ENCODE measurements around the gene UHMK1.

Gene UHMK1

GRCh38 chr1:162463021-162463420 is 34.6 kb upstream of the UHMK1 start:
- no peaks in the 10 kb centered on the region for H3K79me2 ChIP-seq (ENCODE audit: low read length)
- no peaks in the 10 kb centered on the region for H3K4me1 ChIP-seq (ENCODE audit: low read length)
- no peak overlapping the region for H2AFZ ChIP-seq (ENCODE audit: low read depth, low read length)
- H3K27me3 ChIP-seq (ENCODE audit: low read depth, low read length), result peaks cover 5% of the 10 kb centered on the region; the same call in 1 of the 2 replicates
- H3K36me3 ChIP-seq (replicated peaks; ENCODE audit: low read depth, low read length), result no peaks in the 10 kb centered on the region
- H3K9ac ChIP-seq (ENCODE audit: low read length), result no peak overlapping the region
- TF ChIP-seq CTCF (IDR thresholded peaks at IDR 0.05; ENCODE audit: low read depth, low read length) (no peak), EZH2phosphoT487 (IDR thresholded peaks at IDR 0.05; ENCODE audit: low read depth) (no peak)
- no peak overlapping the region for H3K27ac ChIP-seq (ENCODE audit: low read length)
- H3K4me3 ChIP-seq (ENCODE audit: low read length), result no peak overlapping the region
- no peaks in the 10 kb centered on the region for H4K20me1 ChIP-seq (ENCODE audit: insufficient read depth, low read length)
- no peaks in the 10 kb centered on the region for H3K9me3 ChIP-seq (ENCODE audit: insufficient read depth, low read length)
- H3K4me2 ChIP-seq (ENCODE audit: low read length), result no peak overlapping the region

GRCh38 chr1:162466797-162467196 is 30.8 kb upstream of the UHMK1 start:
- Histone ChIP-seq H3K79me2 (ENCODE audit: low read length) (no peaks in the 10 kb centered on the region), H3K27me3 (ENCODE audit: low read depth, low read length) (peaks cover 5% of the 10 kb centered on the region; the same call in 1 of the 2 replicates)
- TF ChIP-seq CTCF (IDR thresholded peaks at IDR 0.05; ENCODE audit: low read depth, low read length), result no peak
- no peak for TF ChIP-seq EZH2phosphoT487 (IDR thresholded peaks at IDR 0.05; ENCODE audit: low read depth)

GRCh38 chr1:162470216-162470615 is 27.4 kb upstream of the UHMK1 start:
- Histone ChIP-seq H3K4me3 (ENCODE audit: low read length) (no peak overlapping the region), H3K36me3 (replicated peaks; ENCODE audit: low read depth, low read length) (no peaks in the 10 kb centered on the region), H2AFZ (ENCODE audit: low read depth, low read length) (no peak overlapping the region), H3K27ac (ENCODE audit: low read length) (no peak overlapping the region), H3K79me2 (ENCODE audit: low read length) (no peaks in the 10 kb centered on the region), H3K4me1 (ENCODE audit: low read length) (no peaks in the 10 kb centered on the region), H3K9me3 (ENCODE audit: insufficient read depth, low read length) (no peaks in the 10 kb centered on the region), H3K27me3 (ENCODE audit: low read depth, low read length) (peaks cover 5% of the 10 kb centered on the region; the same call in 1 of the 2 replicates), H3K9ac (ENCODE audit: low read length) (no peak overlapping the region), H3K4me2 (ENCODE audit: low read length) (no peak overlapping the region), H4K20me1 (ENCODE audit: insufficient read depth, low read length) (no peaks in the 10 kb centered on the region)
- no peak for TF ChIP-seq CTCF (IDR thresholded peaks at IDR 0.05; ENCODE audit: low read depth, low read length)
- no peak for TF ChIP-seq EZH2phosphoT487 (IDR thresholded peaks at IDR 0.05; ENCODE audit: low read depth)

More at GRCh38 chr1:162466797-162467196, 30.8 kb upstream of the UHMK1 start:
- Histone ChIP-seq H3K36me3 (replicated peaks; ENCODE audit: low read depth, low read length) (no peaks in the 10 kb centered on the region), H2AFZ (ENCODE audit: low read depth, low read length) (no peak overlapping the region), H3K9ac (ENCODE audit: low read length) (no peak overlapping the region), H3K4me2 (ENCODE audit: low read length) (no peak overlapping the region), H3K4me1 (ENCODE audit: low read length) (no peaks in the 10 kb centered on the region), H3K27ac (ENCODE audit: low read length) (no peak overlapping the region), H4K20me1 (ENCODE audit: insufficient read depth, low read length) (no peaks in the 10 kb centered on the region), H3K4me3 (ENCODE audit: low read length) (no peak overlapping the region), H3K9me3 (ENCODE audit: insufficient read depth, low read length) (no peaks in the 10 kb centered on the region)

GRCh38 chr1:162471290-162471853 is 26.2 kb upstream of the UHMK1 start:
- Histone ChIP-seq H3K27me3 (ENCODE audit: low read depth, low read length) (peaks cover 5% of the 10 kb centered on the region; the same call in 1 of the 2 replicates), H3K36me3 (replicated peaks; ENCODE audit: low read depth, low read length) (no peaks in the 10 kb centered on the region), H3K79me2 (ENCODE audit: low read length) (no peaks in the 10 kb centered on the region), H3K4me2 (ENCODE audit: low read length) (no peak overlapping the region), H3K27ac (ENCODE audit: low read length) (no peak overlapping the region), H3K4me3 (ENCODE audit: low read length) (no peak overlapping the region), H3K9ac (ENCODE audit: low read length) (no peak overlapping the region), H4K20me1 (ENCODE audit: insufficient read depth, low read length) (no peaks in the 10 kb centered on the region), H3K4me1 (ENCODE audit: low read length) (no peaks in the 10 kb centered on the region), H3K9me3 (ENCODE audit: insufficient read depth, low read length) (peaks cover 6% of the 10 kb centered on the region; the same call in 1 of the 2 replicates), H2AFZ (ENCODE audit: low read depth, low read length) (no peak overlapping the region)
- TF ChIP-seq CTCF (IDR thresholded peaks at IDR 0.05; ENCODE audit: low read depth, low read length) (no peak), EZH2phosphoT487 (IDR thresholded peaks at IDR 0.05; ENCODE audit: low read depth) (no peak)
